Thyroid gland (tissue), 4 donors: Measurements from ENCODE around the gene SDHB.

Experiments used
- POLR2A ChIP-seq, 2 donors: fragments of 450-650 bp; IDR thresholded peaks; one replicate each; pipeline ENCODE4 v1.6.1; 2017; ENCODE audit warnings: antibody characterized with exemption in 2 of 2, mild to moderate bottlenecking in 2 of 2, moderate library complexity in 1 of 2
- TF ChIP-seq, protein P1 (sequence below), 6 experiments: fragments of 200-600 bp in 3 of 6; fragments of 450-650 bp in 3 of 6; sonication (generic) in 3 of 6; IDR thresholded peaks; one replicate each; pipeline ENCODE4 v1.5.1; 2016 to 2019; ENCODE audit warnings: antibody characterized with exemption in 6 of 6, mild to moderate bottlenecking in 2 of 6, inconsistent platforms in 1 of 6, moderate library complexity in 1 of 6

DNA sequence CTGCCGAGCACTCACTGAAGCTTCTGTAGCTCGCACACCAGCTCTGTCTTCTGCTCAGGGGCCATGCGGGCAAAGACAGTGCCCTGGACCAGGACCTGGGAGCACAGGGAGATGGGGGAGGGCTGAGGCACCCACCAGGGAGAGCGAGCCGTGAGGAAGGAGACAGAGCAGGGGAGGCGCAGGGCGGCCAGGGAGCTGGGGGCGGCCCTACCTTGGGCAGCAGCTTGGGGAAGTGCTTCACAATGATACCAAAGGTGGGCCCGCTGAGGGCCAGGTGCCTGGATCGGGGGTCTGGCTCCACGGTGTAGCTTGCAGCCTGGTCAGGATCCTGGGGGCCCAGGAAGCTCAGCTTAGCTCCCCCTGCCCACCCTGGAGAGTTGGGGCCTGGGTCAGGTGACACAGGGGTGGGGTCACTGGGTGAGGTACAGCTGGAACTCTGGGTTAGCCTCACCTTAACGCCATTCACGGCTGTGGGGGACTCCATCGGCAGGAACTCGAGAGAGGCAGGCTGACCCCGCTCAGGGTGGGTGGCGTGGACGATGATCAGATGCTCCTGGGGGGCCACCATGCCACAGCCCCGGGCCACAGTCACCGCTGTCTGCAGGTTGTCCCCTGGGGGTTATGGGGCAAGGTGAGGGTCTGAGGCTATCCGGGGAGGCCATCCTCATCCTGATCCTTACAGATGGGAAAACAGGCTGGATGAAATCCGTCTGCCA, 64.0 kb downstream of the SDHB start:
- TF ChIP-seq, protein P1, sequence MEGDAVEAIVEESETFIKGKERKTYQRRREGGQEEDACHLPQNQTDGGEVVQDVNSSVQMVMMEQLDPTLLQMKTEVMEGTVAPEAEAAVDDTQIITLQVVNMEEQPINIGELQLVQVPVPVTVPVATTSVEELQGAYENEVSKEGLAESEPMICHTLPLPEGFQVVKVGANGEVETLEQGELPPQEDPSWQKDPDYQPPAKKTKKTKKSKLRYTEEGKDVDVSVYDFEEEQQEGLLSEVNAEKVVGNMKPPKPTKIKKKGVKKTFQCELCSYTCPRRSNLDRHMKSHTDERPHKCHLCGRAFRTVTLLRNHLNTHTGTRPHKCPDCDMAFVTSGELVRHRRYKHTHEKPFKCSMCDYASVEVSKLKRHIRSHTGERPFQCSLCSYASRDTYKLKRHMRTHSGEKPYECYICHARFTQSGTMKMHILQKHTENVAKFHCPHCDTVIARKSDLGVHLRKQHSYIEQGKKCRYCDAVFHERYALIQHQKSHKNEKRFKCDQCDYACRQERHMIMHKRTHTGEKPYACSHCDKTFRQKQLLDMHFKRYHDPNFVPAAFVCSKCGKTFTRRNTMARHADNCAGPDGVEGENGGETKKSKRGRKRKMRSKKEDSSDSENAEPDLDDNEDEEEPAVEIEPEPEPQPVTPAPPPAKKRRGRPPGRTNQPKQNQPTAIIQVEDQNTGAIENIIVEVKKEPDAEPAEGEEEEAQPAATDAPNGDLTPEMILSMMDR (IDR thresholded peaks at IDR 0.05) = no peak
- no peak for TF ChIP-seq POLR2A (IDR thresholded peaks at IDR 0.05)
